Mucosa of descending colon (tissue), 3 donors: ENCODE measurements around the gene SNTG2. TPM values are rescaled to one million over a fixed set of nuclear protein-coding genes. Genes with fewer than 3 reads are reported as not detected.
"Not testable (repeated sequence)": the region's sequence is repeated elsewhere in the genome, so short reads cannot be mapped to it uniquely, and the experiment has no call there.

Experiments used
- ATAC-seq: fragments of 200-7000 bp; cut with Tn5 transposase; one replicate; pipeline ENCODE4 v1.9.1; 2020; ENCODE audit warnings: mild to moderate bottlenecking, moderate library complexity
- DNase-seq, 3 donors: peaks; one replicate each; pipeline ENCODE4 v3.0.0-alpha.2; 2020
- H3K36me3 ChIP-seq: fragments of 200-600 bp; one replicate; pipeline ENCODE4 v1.8.0; 2021; ENCODE audit warnings: low read depth, mild to moderate bottlenecking
- H3K4me1 ChIP-seq: fragments of 200-600 bp; one replicate; pipeline ENCODE4 v1.8.0; 2021; ENCODE audit warnings: low read depth, mild to moderate bottlenecking
- H3K4me3 ChIP-seq: fragments of 200-600 bp; one replicate; pipeline ENCODE4 v1.8.0; 2021; ENCODE audit warnings: mild to moderate bottlenecking
- H3K9me3 ChIP-seq: fragments of 200-600 bp; one replicate; pipeline ENCODE4 v1.8.0; 2021; ENCODE audit warnings: mild to moderate bottlenecking
- intact Hi-C, 2 donors: fragments of 100-400 bp; cut with DNase I in 1 of 2; cut with micrococcal nuclease in 1 of 2; formaldehyde crosslinking; loops; one replicate each; pipeline versions ENCODE4 v1.11.0 to v1.11.1; 2022; cut with DNase I, micrococcal nuclease
- total RNA-seq, 3 donors: library from RNA; stranded (reverse); fragmentation: NEBNext Ultra II Directional in 2 of 3; extraction: Animal tissue kit (Norgen Biotek cat#: 25700) in 2 of 3; gene quantifications; one replicate each; pipeline versions ENCODE4 v1.2.1 to v1.2.4, GENCODE V29; 2021 to 2023
- TF ChIP-seq, protein P1 (sequence below): fragments of 200-600 bp; IDR thresholded peaks from one replicate; pipeline ENCODE4 v1.8.0; 2022; ENCODE audit warnings: antibody characterized with exemption, mild to moderate bottlenecking
- donor health status: DM: no; HTN: no; CAD: no; lungs with moderate emphysema.
- donor health status: DM: no; HTN: no; CAD: no.
- donor health status: DM: no; HTN: yes; CAD: no.

The SNTG2 gene
- total RNA-seq, 3 donors from 2014 or later: 0.38 to 3.0 (median 2.8) TPM

DNA sequence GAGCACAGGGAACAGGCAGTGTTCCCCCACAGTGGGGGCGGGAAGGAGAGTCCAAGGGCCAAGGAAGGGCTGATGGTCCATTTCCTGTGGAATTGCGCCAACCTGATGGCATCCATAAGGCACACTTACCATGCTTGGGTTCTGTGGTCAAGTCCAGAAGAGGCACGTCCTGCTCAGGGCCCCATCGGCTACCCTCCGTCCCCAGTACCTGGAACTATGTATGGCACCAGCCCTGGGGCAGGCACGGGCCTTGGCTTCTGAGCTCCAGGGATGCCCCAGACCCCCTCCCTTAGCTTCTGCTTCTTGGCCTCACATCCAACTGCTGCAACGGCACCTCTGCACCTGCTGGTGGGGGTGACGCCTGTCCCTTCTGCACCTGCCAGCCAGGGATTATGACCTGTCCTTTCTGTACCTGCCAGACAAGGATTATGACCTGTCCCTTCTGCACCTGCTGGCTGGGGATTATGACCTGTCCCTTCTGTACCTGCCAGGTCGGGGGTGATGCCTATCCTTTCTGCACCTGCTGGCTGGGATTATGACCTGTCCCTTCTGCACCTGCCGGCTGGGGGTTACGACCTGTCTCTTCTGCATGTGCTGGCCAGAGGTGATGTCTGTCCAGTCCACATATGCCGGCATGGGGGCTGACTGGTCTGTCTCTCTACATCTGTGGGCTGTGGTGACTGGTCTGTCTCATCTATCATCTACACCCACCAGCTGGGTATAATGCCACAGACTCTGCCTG, 45.4 kb upstream of the SNTG2 start:
- Histone ChIP-seq H3K4me3 (no peak overlapping the region), H3K9me3 (no peaks in the 10 kb centered on the region), H3K4me1 (no peaks in the 10 kb centered on the region), H3K36me3 (no peaks in the 10 kb centered on the region)
- no peak for ATAC-seq
- intact Hi-C loops: no loop called here
- no peak for DNase-seq
- TF ChIP-seq, protein P1, sequence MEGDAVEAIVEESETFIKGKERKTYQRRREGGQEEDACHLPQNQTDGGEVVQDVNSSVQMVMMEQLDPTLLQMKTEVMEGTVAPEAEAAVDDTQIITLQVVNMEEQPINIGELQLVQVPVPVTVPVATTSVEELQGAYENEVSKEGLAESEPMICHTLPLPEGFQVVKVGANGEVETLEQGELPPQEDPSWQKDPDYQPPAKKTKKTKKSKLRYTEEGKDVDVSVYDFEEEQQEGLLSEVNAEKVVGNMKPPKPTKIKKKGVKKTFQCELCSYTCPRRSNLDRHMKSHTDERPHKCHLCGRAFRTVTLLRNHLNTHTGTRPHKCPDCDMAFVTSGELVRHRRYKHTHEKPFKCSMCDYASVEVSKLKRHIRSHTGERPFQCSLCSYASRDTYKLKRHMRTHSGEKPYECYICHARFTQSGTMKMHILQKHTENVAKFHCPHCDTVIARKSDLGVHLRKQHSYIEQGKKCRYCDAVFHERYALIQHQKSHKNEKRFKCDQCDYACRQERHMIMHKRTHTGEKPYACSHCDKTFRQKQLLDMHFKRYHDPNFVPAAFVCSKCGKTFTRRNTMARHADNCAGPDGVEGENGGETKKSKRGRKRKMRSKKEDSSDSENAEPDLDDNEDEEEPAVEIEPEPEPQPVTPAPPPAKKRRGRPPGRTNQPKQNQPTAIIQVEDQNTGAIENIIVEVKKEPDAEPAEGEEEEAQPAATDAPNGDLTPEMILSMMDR: no peak

- no peak overlapping the region for H3K4me3 ChIP-seq
- TF ChIP-seq, protein P1: no peak
- DNase-seq (no peak), ATAC-seq (no peak)
- no peaks in the 10 kb centered on the region for H3K36me3 ChIP-seq
- intact Hi-C loops: no loop called here
- H3K4me1 ChIP-seq: no peaks in the 10 kb centered on the region
- no peaks in the 10 kb centered on the region for H3K9me3 ChIP-seq
These were observed 44.9 kb upstream of the SNTG2 start for GRCh38 chr2:905833-906140.

GRCh38 chr2:907706-908105, 42.9 kb upstream of the SNTG2 start:
- TF ChIP-seq, protein P1: no peak

DNA sequence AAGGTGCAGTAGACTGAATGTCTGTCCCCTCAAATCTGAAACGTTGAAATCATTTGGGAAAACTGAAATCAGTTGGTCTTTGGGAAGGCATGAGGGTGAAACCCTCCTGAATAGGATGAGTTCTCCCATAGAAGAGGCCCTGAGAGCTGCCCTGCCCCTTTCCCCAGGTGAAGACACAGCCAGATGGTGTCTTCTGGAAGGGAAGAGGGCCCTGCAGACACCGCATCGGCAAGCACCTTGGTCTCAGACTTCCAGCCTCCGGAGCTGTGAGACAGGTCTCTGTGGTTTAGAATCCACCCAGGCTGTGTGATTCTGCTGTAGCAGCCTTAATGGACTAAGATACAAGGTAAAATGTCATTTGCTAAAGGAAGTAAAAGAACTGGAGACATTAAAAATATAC, 42.1 kb upstream of the SNTG2 start:
- intact Hi-C loops: no loop called here
- H3K4me3 ChIP-seq: no peak overlapping the region

More at GRCh38 chr2:907706-908105, 42.9 kb upstream of the SNTG2 start:
- no peaks in the 10 kb centered on the region for H3K9me3 ChIP-seq
- DNase-seq (no peak), ATAC-seq (no peak)
- H3K4me1 ChIP-seq: no peaks in the 10 kb centered on the region
- no peaks in the 10 kb centered on the region for H3K36me3 ChIP-seq
- H3K4me3 ChIP-seq: no peak overlapping the region
- intact Hi-C loops: no loop called here

DNA sequence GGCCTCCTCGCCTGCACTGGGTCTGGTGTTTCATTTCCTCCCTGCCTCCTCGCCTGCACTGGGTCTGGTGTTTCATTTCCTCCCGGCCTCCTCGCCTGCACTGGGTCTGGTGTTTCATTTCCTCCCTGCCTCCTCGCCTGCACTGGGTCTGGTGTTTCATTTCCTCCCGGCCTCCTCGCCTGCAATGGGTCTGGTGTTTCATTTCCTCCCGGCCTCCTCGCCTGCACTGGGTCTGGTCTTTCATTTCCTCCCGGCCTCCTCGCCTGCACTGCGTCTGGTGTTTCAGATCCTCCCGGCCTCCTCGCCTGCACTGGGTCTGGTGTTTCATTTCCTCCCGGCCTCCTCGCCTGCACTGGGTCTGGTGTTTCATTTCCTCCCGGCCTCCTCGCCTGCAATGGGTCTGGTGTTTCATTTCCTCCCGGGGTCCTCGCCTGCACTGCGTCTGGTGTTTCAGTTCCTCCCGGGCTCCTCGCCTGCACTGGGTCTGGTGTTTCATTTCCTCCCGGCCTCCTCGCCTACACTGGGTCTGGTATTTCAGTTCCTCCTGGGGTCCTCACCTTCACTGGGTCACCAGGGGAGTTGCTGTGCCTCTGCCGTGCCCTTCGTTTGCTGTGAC, 40.8 kb upstream of the SNTG2 start:
- H3K36me3 ChIP-seq, DNase-seq, H3K9me3 ChIP-seq, ATAC-seq, intact Hi-C loops, H3K4me1 ChIP-seq, H3K4me3 ChIP-seq: not testable (repeated sequence)

More for the DNA sequence above, 42.1 kb upstream of the SNTG2 start:
- no peaks in the 10 kb centered on the region for H3K4me1 ChIP-seq
- DNase-seq (no peak), ATAC-seq (no peak)
- no peaks in the 10 kb centered on the region for H3K36me3 ChIP-seq
- no peaks in the 10 kb centered on the region for H3K9me3 ChIP-seq
- TF ChIP-seq, protein P1: no peak

GRCh38 chr2:910698-911097, 40.0 kb upstream of the SNTG2 start:
- no peaks in the 10 kb centered on the region for H3K4me1 ChIP-seq
- intact Hi-C loops: no loop called here
- no peak for ATAC-seq
- H3K36me3 ChIP-seq: no peaks in the 10 kb centered on the region
- DNase-seq: no peak
- TF ChIP-seq, protein P1: no peak
- no peaks in the 10 kb centered on the region for H3K9me3 ChIP-seq
- H3K4me3 ChIP-seq: no peak overlapping the region
